ENCODE measurements around the gene C22orf42. TPM values are rescaled to one million over a fixed set of nuclear protein-coding genes. Genes with fewer than 3 reads are reported as not detected.
"Not testable (repeated sequence)": the region's sequence is repeated elsewhere in the genome, so short reads cannot be mapped to it uniquely, and the experiment has no call there.

C22orf42 gene
- total RNA-seq, 1 donor from 2014 or later = not detected

DNA sequence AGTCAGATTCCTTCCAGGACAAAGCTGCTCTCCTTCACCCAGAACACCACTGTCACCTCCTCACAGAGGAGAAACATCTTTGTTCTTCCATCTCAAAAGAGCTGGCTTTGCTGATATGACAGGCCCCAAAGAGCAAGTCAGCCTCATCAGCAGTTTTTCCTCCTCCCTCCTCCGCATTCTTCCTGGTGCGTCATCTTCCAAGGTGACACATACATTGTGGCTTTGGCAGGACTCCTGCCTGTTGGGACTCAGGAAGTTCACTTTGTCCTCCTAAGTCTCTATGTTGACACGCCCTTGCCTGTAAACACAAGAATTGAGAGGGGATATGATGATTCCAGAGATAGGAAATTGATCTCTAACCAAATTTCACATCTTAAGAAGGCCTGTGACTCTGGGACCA, 23.1 kb downstream of the C22orf42 start:
- DNase-seq (ENCODE audit: low read depth) = peak; percentile 54

DNA sequence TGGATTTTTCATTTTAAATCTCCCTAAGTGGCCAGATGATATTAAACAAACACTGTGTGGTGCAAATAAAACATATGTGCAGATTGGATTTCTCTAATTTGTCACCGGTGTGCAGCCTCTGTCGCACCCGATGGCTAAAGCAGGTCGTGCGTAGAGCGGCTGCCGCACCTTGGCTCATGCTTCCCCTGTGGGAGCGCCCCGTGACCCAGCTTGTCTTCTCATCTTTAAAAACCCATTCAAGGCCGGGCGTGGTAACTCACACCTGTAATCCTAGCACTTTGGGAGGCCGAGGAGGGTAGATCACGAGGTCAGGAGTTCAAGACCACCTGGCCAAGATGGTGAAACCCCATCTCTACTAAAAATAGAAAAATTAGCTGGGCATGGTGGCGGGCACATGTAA, 24.3 kb downstream of the C22orf42 start:
- DNase-seq (ENCODE audit: low read depth) = not testable (repeated sequence)

DNA sequence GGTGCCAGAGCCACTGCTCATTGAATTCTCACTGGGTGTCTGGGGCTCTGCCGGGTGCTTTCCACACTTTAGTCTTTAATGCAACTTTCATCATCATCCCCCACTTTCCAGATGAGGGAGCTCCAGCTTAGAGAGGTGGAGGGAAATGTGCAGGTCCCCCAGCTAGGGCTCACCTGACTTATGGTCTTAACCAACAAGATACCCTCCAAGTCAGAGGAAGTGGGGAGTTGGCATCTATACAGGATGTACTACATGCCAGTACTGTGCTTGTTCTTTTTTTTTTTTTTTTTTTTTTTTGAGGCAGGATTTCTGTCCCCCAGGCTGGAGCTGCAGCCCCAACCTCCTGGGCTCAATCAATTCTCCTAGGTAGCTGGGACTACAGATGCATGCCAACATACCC, 26.3 kb downstream of the C22orf42 start:
- DNase-seq (ENCODE audit: low read depth) = no peak

DNA sequence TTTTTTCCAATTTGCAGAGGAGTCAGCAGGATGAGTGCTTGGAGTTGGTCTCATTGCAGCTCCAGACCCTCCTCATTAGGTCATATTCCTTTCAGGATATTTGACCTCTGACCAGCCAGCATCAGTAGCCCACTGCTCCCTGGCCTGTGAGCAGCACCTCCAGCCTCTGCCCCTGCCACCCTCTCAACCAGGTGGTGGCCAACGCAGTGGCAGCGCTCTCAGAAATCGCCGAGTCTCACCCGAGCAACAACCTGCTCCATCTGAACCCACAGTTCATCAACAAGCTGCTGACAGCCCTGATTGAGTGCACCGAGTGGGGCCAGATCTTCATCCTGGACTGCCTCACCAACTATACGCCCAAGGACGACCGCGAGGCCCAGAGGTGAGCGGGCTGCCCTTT, 27.0 kb downstream of the C22orf42 start:
- DNase-seq (ENCODE audit: low read depth) = no peak

DNA sequence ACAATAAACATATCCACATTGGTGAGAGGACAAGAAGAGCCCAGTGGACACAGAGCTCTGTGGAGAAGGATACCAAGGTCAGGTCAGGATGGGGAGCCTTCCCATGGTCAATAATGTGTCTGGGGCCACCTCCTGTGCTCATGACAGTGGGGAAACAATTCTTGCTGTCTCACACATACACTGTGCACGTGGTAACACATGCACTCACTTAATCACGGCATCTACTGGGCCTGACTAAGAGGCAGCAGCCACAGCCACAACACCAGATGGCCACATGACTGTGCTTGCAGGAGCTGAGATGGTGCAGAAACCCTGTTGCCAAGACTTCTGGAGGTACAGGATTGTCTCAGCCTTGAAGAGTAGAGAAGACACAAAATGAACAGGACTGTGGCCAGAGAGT, 28.6 kb downstream of the C22orf42 start:
- DNase-seq (ENCODE audit: low read depth) = no peak

DNA sequence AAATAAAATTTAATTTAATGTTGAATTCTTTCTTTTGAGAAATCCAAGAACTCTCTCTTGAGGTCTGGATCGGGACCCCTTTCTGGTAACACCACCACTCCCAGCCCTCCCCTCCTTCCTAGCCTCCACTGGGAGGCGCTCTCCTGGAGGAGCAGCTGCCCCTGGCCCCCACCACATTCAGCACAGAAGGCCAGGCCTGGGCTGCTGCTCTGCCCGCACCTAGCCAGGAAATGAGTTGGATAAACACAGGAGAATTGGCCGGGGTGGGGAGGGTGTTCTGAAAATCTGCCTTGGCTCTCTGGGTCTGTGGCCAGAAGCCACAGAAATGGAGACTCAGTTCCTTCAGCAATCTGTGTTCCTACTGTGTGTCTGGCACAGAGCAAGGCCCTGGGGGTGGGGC, 31.2 kb downstream of the C22orf42 start:
- DNase-seq (ENCODE audit: low read depth) = no peak

DNA sequence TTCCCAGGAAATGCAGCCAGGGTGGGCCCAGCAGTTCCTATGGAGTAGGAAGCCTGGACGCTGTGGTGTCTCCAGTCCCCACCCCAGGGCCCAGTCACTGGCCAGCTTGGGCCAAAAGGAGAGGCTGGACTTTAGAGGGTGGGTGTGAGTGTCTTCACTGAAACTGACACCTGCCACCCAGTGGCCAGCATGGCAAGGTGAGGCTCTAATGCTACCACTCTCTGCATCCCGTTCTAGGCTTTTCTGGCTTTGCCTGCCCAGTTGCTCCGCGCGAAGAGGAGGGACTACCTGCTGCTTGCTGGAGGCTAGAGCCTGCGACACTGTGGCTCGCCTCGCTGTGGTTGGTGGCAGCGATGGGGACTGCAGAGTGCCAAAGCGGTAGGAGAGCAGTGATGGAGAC, 35.4 kb downstream of the C22orf42 start:
- no peak for DNase-seq (ENCODE audit: low read depth)

DNA sequence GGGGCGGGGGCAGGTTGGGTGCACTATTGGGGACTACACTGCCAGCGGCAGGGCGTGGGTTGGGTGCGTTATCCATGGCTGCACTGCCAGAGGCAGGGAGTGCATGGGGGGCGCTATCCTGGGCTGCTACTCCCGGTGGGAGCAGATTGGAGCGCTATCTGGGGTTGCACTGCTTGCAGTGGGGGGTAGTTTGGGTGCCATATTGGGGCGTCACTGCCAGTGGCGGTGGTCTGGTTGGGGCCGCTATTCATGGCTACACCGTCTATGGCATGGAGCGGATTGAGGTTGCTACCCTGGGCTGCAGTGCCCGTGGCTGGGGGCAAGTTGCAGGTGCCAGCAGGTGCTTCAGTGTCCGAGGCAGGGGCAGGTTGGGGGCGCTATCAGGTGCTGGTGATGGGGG, 36.2 kb downstream of the C22orf42 start:
- DNase-seq (ENCODE audit: low read depth) = no peak

DNA sequence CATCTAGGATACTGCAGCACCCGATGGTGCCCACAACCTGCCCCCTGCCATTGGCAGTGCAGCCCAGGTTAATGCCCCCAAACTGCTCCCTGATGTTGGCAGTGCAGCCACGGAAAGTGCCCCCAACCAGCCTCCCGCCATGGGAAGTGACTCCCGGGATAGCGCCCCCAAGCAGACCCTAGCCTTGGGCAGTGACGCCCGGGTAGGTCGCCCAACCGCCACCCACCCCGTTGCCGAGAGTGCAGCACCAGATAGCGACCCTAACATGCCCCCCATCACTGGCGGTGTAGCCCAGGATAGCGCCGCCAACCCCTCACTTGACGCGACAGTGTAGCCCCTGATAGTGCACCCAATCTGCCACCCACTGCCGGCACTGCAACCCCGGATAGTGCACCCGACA, 38.5 kb downstream of the C22orf42 start:
- no peak for DNase-seq (ENCODE audit: low read depth)

DNA sequence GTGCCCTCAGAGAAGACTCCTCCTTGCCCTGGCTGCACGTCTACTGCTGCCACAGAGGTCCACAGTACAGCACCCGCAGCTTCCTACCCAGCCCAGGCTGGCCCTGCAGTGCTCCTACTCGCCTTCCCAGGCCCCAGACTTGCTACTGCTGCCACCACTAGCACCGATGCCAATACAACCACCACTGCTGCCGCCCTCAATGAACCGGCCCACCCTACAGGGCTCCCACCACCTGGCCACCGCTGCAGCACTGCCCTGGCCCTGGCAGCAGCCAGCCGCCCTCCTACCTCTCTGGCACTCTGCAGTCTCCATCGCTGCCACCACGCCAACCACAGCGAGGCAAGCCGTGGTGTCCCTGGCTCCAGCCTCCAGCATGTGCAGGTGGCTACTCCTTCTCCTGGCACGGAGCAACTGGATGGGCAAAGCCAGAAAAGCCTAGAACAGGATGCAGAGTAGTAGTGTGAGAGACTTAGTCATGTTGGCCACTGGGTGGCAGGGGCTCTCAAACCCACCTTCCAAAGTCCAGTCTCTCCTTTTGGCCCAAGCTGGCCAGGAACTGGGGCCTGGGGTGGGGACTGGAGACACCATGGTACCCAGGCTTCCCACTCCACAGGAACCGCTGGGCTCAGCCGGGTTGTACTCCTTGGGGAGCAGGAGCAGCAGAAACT, 39.4 kb downstream of the C22orf42 start:
- no peak for DNase-seq (ENCODE audit: low read depth)

DNA sequence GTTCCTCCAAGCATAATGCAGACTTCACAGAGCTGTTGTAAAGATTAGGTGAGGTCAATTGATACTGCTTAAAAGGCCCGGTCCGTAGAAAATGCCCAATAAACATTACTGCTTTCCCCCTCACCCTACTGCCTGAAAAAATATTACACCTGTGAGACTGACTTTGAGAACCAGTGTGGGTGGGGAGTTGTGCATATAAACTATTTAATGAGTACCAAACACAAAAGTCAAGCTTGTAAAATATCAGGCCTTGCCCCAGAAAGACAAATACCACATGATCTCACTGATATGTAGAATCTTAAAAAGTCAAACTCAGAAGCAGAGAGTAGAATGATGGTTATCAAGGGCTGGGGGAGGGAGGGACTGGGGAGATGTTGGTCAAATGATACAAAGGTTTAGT, 46.7 kb downstream of the C22orf42 start:
- DNase-seq (ENCODE audit: low read depth) = no peak

DNA sequence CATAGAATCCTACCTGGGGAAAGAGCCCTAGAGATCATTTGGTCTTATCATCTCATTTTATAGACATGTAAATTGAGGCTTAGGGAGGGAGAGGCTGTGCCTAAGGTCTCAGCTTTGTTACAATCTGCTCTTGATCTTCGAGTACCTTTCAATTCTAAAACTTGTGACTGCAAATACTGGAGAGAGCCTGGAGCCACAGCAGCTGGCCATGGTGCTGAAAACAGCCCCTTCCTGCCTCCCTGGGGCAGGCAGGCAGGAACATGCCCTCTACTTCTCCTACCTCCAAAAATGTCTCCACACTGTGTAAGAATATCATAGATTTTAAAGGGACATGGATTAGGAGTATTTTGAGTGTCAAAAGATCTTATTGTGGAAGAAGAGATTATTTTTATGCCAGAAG, 52.2 kb downstream of the C22orf42 start:
- peak; percentile 1 for DNase-seq (ENCODE audit: low read depth)

DNA sequence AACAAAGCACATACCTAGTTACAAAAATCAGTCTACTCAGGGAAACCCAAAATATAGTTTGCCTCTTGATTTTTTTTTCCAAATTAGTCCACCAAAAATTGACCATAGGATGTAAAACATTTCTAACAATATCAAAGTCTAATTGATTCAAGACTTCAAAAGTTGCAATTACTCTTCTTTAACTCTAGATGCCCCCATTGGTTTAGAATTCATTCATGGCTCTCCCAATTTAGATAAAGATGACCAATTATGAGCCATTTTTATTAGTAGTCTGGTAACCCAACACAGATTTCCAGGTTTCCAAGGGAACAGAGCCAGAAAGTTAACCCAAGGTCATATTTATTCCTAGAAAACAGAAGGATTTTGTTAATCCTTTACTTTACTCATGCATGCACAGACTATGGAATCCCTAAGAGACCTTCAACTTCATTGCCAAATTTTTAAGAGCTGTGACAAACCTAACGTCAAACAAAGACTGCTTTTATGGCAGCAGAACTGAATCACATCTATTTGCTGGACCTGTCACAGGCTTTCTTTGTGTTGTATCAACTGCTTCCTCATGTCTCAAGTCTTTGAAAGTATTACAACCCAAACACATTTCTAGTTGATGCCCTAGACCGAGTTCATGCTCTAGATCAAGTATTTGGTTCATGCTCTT, 55.3 kb downstream of the C22orf42 start:
- DNase-seq (ENCODE audit: low read depth) = peak; percentile 11

DNA sequence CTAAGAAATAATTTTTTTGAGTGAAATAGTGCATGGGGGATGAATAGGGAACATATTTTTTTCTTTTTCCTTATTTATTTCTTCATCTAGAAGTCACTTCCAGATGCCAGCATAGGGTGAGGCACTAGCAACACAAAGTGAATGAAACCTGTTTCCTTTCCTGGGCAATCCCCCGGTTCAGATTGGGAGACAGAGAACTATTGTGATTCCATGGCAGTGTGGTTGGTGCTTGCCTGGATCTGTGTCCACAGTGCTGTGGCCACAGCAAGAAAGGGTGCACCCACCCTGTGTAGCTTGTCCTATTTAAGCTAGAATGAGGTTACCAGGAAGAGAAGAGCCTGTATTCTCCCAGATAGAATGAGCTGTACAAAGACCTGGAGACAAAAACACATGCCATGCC, 58.4 kb downstream of the C22orf42 start:
- no peak for DNase-seq (ENCODE audit: low read depth)

Other genes starting within 250 kb of the C22orf42 start
- 138 and 224 TPM in 2 replicates for gene YWHAH, start 214.8 kb downstream of the C22orf42 start, total RNA-seq
- not detected in 2 replicates for gene SLC5A1, start 116.0 kb downstream of the C22orf42 start, total RNA-seq
- 0.10 TPM in 1 of 2 replicates, not detected in the other for gene RFPL2, start 45.8 kb upstream of the C22orf42 start, total RNA-seq
- gene SLC5A4, start 96.0 kb upstream of the C22orf42 start, total RNA-seq = 0.69 TPM in 1 of 2 replicates, not detected in the other
- not detected in 2 replicates for gene RFPL3, start 198.6 kb upstream of the C22orf42 start, total RNA-seq

All from renal cortical epithelial cell (primary cell).